HUES48 (cell line): ENCODE measurements around the gene MRPS23.

Source experiments
- H3K27ac ChIP-seq: one replicate; pipeline ENCODE4 v1.7.0; 2013; ENCODE audit warnings: low read depth, low read length, inconsistent platforms
- H3K27me3 ChIP-seq: 2 replicates; pipeline ENCODE4 v1.6.1; 2013; ENCODE audit warnings: mild to moderate bottlenecking, low read length; ENCODE audit not compliant: control insufficient read depth, insufficient read depth
- H3K36me3 ChIP-seq: 2 replicates; pipeline ENCODE4 v1.6.1; 2013; ENCODE audit warnings: low read length; ENCODE audit not compliant: control insufficient read depth, insufficient read depth
- H3K4me1 ChIP-seq: 2 replicates; pipeline ENCODE4 v1.6.1; 2013; ENCODE audit warnings: mild to moderate bottlenecking, low read length; ENCODE audit not compliant: control insufficient read depth, insufficient read depth
- H3K4me3 ChIP-seq: 2 replicates; pipeline ENCODE4 v1.5.1; 2013; ENCODE audit warnings: mild to moderate bottlenecking, low read depth, low read length
- H3K9ac ChIP-seq: 2 replicates; pipeline ENCODE4 v1.6.1; 2013; ENCODE audit warnings: mild to moderate bottlenecking, low read depth, low read length, moderate library complexity
- H3K9me3 ChIP-seq: 2 replicates; pipeline ENCODE4 v1.6.1; 2013; ENCODE audit warnings: low read length; ENCODE audit not compliant: control insufficient read depth, insufficient read depth

Gene MRPS23

GRCh38 chr17:57832314-57833178, 17.3 kb downstream of the MRPS23 start:
- Histone ChIP-seq H3K9me3 (no peaks in the 10 kb centered on the region), H3K36me3 (no peaks in the 10 kb centered on the region), H3K4me3 (peak overlapping the region; percentile 52), H3K27me3 (no peaks in the 10 kb centered on the region), H3K4me1 (peaks cover 13% of the 10 kb centered on the region), H3K27ac (peak overlapping the region; percentile 81), H3K9ac (no peak overlapping the region)

GRCh38 chr17:57830880-57831279, 19.0 kb downstream of the MRPS23 start:
- Histone ChIP-seq H3K9me3 (no peaks in the 10 kb centered on the region), H3K27me3 (no peaks in the 10 kb centered on the region), H3K9ac (no peak overlapping the region), H3K4me1 (peaks cover 13% of the 10 kb centered on the region), H3K36me3 (no peaks in the 10 kb centered on the region), H3K4me3 (no peak overlapping the region), H3K27ac (no peak overlapping the region)

- H3K9ac ChIP-seq = no peak overlapping the region
- H3K27me3 ChIP-seq = no peaks in the 10 kb centered on the region
- no peak overlapping the region for H3K27ac ChIP-seq
- H3K36me3 ChIP-seq = no peaks in the 10 kb centered on the region
- no peaks in the 10 kb centered on the region for H3K9me3 ChIP-seq
- H3K4me1 ChIP-seq = 0 out of 2 replicates have a peak, but pooled peaks cover 6% of the 10 kb centered on the region
- H3K4me3 ChIP-seq = no peak overlapping the region
These were observed 26.1 kb downstream of the MRPS23 start for GRCh38 chr17:57823469-57824401.

- H3K4me3 ChIP-seq = no peak overlapping the region
- H3K27me3 ChIP-seq = no peaks in the 10 kb centered on the region
- H3K36me3 ChIP-seq = no peaks in the 10 kb centered on the region
- H3K9ac ChIP-seq = no peak overlapping the region
- no peaks in the 10 kb centered on the region for H3K9me3 ChIP-seq
- H3K4me1 ChIP-seq = 0 out of 2 replicates have a peak, but pooled peaks cover 6% of the 10 kb centered on the region
- H3K27ac ChIP-seq = no peak overlapping the region
These were observed 30.0 kb downstream of the MRPS23 start for GRCh38 chr17:57819867-57820266.

- H3K9ac ChIP-seq = no peak overlapping the region
- no peak overlapping the region for H3K4me3 ChIP-seq
- H3K4me1 ChIP-seq = 0 out of 2 replicates have a peak, but pooled peaks cover 6% of the 10 kb centered on the region
- no peaks in the 10 kb centered on the region for H3K36me3 ChIP-seq
- H3K27me3 ChIP-seq = no peaks in the 10 kb centered on the region
- no peak overlapping the region for H3K27ac ChIP-seq
- no peaks in the 10 kb centered on the region for H3K9me3 ChIP-seq
These were observed 30.6 kb downstream of the MRPS23 start for GRCh38 chr17:57819285-57819684.

GRCh38 chr17:57818066-57818465, 31.8 kb downstream of the MRPS23 start:
- Histone ChIP-seq H3K4me3 (no peak overlapping the region), H3K27me3 (no peaks in the 10 kb centered on the region), H3K27ac (no peak overlapping the region), H3K4me1 (no peaks in the 10 kb centered on the region), H3K9ac (no peak overlapping the region), H3K9me3 (no peaks in the 10 kb centered on the region), H3K36me3 (no peaks in the 10 kb centered on the region)

GRCh38 chr17:57817299-57817698, 32.5 kb downstream of the MRPS23 start:
- Histone ChIP-seq H3K27me3 (no peaks in the 10 kb centered on the region), H3K9ac (no peak overlapping the region), H3K4me1 (no peaks in the 10 kb centered on the region), H3K4me3 (no peak overlapping the region), H3K9me3 (no peaks in the 10 kb centered on the region), H3K27ac (no peak overlapping the region), H3K36me3 (no peaks in the 10 kb centered on the region)

- no peaks in the 10 kb centered on the region; the same call in 1 of the 2 replicates for H3K27me3 ChIP-seq
- H3K4me1 ChIP-seq = peaks cover 12% of the 10 kb centered on the region
- no peaks in the 10 kb centered on the region for H3K9me3 ChIP-seq
- no peak overlapping the region for H3K4me3 ChIP-seq
- no peaks in the 10 kb centered on the region for H3K36me3 ChIP-seq
- H3K27ac ChIP-seq = no peak overlapping the region
- H3K9ac ChIP-seq = no peak overlapping the region
These were observed 35.4 kb downstream of the MRPS23 start for GRCh38 chr17:57814421-57814820.

- Histone ChIP-seq H3K4me3 (no peak overlapping the region), H3K27ac (no peak overlapping the region), H3K9me3 (no peaks in the 10 kb centered on the region), H3K27me3 (no peaks in the 10 kb centered on the region; the same call in 1 of the 2 replicates), H3K4me1 (peaks cover 12% of the 10 kb centered on the region), H3K36me3 (no peaks in the 10 kb centered on the region), H3K9ac (no peak overlapping the region)
These were observed 38.1 kb downstream of the MRPS23 start for GRCh38 chr17:57811638-57812280.

- no peaks in the 10 kb centered on the region; the same call in 1 of the 2 replicates for H3K27me3 ChIP-seq
- H3K4me3 ChIP-seq = no peak overlapping the region
- H3K9me3 ChIP-seq = no peaks in the 10 kb centered on the region
- no peaks in the 10 kb centered on the region for H3K36me3 ChIP-seq
- peaks cover 12% of the 10 kb centered on the region for H3K4me1 ChIP-seq
- H3K9ac ChIP-seq = no peak overlapping the region
- no peak overlapping the region for H3K27ac ChIP-seq
These were observed 38.9 kb downstream of the MRPS23 start for GRCh38 chr17:57810721-57811637.
